ENCODE results near the gene AAK1.
"Not testable (repeated sequence)": the region's sequence is repeated elsewhere in the genome, so short reads cannot be mapped to it uniquely, and the experiment has no call there.

AAK1 gene

GRCh38 chr2:69566669-69567068 lies 76.9 kb downstream of the AAK1 start:
- DNase-seq, result no peak

- DNase-seq, result no peak
Observed at GRCh38 chr2:69565431-69565839, 78.1 kb downstream of the AAK1 start.

GRCh38 chr2:69564604-69565003 lies 78.9 kb downstream of the AAK1 start:
- DNase-seq, result no peak

GRCh38 chr2:69563021-69563420 lies 80.5 kb downstream of the AAK1 start:
- DNase-seq, result no peak

GRCh38 chr2:69561101-69561500 lies 82.4 kb downstream of the AAK1 start:
- no peak for DNase-seq

DNA sequence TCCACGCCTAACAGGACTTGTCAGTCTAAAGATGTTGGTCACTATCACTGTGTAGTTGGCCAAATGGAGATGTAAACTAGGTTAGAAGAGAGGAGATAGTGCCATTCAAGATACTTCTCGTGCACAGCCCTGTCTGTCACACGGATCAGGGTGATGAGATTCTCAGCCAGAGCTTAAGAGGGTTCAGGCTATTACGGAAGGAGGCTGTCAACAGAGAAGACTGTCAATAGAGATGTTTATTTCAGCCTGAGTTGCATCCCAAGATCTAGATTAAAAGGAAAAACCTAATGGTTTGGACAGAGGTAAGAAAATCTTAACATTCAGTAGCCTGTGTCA lies 83.4 kb downstream of the AAK1 start:
- no peak for DNase-seq

DNA sequence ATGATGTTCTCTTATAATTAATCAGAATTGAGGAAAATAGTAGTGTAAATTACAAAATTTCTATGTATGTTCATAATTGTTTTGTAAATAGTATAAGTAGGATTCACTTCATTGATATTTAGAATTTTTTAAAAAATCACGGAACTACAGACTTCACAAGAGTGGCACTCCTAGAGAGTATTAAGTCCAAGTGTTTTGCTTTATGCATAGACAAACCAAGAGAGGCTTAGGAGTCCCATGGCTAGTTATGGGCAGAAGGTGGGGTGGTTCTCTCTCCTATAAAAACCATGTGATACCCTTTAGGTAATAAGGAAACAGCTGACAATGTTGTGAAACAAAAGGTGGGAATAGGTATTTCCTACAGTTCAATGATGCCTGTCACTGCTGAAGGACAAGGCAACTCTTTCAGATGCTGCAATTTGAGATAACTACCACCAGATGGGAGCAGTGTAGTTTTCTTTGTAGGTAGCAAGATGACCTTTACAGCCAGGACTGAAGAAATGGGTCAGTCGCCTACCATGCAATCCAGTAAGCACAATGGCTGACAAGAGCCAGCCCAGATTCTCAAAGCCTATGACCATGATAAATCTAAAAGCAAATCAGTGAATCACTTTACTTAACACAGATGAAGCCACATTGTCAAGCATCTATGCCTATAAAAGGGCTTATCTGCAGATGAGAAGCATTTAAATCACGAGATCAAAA lies 83.9 kb downstream of the AAK1 start:
- DNase-seq, result no peak

- DNase-seq, result no peak
Observed at GRCh38 chr2:69556008-69556407, 87.5 kb downstream of the AAK1 start.

DNA sequence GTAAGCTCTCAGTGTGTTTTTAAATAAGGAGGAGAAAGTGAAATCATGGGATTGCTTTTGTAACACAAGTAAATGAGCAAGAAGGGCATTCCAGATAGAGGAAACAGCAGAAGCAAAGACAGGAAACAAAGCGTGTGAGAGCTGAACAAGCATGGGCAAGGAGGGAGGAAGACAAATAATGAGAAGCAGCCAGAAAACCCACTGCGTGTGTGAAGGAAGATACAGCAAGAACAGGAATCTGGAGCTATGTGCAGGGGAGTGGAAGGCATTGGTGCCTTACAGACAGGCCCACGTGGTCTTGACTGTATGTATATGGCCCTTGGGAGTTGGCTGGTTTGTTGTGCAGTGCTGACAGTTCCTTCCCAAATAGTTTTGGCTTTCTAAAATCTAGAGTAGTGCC lies 88.6 kb downstream of the AAK1 start:
- DNase-seq, result no peak

- no peak for DNase-seq
Observed at GRCh38 chr2:69554568-69554967, 89.0 kb downstream of the AAK1 start.

DNA sequence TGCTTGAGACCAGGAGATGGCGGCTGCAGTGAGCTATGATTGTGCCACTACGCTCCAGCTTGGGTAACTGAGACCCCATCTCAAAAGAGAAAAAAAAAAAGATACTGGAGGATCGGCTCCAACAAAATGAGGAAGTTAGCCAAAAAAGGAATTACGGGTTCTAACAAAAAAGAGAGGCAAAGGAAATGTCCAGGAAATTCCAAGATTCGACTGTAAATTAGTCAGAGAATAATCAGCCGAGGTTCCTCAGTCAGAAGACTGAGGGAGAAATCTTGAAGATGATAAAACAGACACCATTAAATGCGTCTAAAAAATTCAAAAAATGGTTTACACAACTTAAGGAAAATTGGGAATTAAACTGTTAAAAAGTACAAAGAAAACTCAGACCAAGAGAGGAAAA lies 89.5 kb downstream of the AAK1 start:
- DNase-seq, result no peak

DNA sequence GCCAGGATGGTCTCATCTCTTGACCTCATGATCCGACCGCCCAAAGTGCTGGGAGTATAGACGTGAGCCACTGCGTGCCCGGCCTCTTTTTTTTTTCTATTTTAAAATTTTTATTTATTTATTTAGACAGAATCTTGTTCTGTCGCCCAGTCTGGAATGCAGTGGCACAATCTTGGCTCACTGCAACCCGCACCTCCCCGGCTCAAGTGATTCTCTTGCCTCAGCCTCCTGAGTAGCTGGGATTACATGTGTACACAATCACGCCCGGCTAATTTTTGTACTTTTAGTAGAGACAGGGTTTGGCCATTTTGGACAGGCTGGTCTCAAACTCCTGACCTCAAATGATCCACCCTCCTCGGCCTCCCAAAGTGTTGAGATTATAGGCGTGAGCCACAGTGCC lies 93.0 kb downstream of the AAK1 start:
- not testable (repeated sequence) for DNase-seq

DNA sequence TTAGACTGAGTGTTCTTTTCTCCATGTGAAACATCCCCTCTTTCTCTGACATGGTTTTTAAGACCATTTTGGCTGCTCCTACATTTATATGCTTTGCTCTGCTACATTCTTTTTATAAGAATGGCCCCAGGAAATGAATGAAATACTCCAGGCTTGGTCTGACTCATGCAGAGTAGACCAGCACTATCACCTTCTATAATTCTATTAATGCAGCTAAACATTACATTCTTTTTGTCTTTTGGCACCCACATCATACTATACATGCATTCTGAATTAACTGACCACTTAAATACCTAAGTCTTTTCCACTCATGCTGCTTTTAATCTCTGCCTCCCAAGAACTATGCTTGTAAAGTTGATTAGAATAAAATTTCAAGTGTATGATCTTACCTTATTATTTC lies 94.1 kb downstream of the AAK1 start:
- DNase-seq, result no peak

DNA sequence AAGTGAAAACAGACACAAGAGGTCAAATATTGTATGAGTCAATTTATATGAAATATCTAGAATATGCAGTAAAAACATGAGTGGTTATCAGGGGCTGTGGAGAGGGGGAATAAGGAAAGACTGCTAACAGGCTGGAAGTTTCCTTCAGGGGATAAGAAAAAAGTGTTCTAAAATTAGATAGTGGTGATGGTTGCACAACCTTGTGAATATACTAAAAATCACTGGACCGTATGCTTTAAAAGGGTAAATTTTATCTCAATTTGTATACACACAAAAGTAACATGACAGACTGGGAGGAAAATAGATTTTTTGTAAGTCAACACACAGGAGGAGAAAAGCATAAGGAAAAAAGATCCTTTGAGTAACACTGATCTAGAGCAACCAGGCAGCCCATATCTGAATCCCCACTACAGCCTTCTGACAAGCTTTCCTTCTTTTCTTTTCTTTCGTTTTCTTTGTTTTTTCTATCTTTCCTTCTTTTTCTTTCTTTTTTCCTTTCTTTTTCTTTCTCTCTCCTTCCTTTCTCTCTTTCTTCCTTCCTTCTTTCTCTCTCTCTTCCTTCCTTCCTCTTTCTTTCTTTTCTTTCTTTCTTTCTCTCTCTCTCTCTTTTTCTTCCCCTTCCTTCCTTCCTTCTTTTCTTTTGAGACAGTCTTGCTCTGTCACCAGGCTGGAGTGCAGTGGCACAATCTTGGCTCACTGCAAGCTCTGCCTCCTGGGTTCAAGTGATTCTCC lies 95.4 kb downstream of the AAK1 start:
- no peak for DNase-seq

DNA sequence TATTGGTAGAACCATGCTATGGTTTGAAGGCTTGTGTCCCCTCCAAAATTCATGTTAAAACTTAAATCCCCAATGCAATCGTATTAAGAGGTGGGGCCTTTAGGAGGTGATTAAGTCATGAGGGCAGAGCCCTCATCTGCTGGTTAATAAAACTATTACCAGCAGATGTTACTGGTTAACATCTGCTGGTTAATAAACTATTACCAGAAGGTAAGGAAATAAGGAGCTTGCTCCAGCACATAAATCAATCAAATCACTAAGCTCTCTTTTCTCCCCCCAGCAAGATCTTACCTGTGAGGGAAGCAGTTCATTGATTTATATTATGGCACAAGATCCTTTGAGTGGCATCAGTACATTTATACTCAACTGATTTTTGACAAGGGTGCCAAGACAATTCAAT lies 96.9 kb downstream of the AAK1 start:
- no peak for DNase-seq

GRCh38 chr2:69545477-69545932 lies 98.0 kb downstream of the AAK1 start:
- no peak for DNase-seq

GRCh38 chr2:69544951-69545350 lies 98.6 kb downstream of the AAK1 start:
- no peak for DNase-seq

DNA sequence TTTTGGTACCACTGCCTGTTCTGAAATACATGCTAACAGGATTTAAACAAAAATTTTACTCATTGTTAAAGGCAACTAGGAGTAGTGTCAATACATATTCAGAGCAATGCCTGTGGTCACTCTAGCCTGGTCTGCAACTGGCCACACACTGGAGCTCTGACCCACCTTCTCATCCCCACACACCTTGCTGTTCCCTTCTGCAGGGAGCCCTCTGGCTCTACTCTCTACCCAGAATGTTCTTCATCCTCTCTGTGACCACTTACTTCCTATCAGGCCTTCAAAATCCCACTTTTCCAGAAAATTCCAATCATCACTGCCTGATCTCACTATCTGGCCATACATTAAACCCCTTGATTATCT lies 104.0 kb downstream of the AAK1 start:
- no peak for DNase-seq

- no peak for DNase-seq
Observed at GRCh38 chr2:69538872-69539548, 104.5 kb downstream of the AAK1 start.

GRCh38 chr2:69538249-69538648 lies 105.3 kb downstream of the AAK1 start:
- DNase-seq, result no peak

DNA sequence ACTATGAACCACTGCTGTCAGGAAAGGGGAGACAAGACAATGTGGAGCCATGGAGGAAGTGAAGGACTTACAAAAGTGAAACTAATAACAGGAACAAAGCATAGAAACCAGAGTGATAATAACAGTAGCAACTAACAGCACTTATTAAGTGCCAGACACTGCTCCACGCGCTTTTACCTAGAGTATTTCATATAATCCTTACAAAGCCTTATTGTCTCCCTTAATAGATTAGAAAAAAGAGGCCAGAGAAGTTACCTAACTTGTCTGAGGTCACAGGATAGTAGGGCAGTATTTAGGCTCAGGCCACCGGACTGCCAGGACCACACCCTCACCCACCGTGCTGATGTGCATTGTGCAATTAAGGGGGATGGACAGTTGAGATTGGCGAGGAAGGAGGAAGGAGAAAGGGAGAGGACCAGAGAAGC lies 107.7 kb downstream of the AAK1 start:
- no peak for DNase-seq

DNA sequence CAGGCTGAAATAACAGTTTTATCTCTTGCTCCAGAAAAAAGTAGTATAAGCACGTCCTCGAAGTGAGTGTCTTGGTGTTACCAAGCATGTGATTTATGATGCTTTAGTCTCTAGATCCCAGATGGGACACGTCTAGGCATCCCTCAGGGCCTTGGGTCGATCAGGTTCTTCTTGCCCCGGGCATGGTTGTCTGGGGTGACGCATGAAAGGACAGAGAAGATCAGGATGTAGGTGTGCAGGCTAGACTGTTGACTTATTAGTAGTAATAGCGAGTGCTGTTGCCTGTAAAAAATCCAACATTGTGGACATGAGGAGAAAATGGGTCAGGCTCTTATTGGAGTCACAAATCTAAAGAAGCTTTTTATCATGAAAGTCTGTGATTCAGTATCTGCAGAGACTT lies 112.4 kb downstream of the AAK1 start:
- no peak for DNase-seq

DNA sequence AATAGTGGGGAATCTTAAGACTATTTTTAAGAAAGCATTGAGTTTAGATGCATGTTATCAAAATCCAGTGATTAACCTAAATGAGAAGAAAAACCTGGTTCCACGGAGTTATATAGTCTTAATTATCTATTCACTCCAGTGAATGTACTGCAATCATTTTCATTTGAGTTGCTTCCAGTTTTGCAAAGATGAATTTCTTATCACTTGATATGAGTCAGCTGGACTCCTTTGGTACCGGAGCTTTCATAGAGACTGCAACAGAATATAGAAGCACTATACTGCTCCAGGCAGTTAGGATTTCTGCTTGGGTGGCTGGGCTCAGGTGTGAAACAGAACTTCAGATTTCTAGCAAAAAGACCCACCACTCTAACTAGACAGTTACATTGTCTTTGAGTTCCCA lies 114.1 kb downstream of the AAK1 start:
- no peak for DNase-seq

- no peak for DNase-seq
Observed at GRCh38 chr2:69525261-69525660, 118.3 kb downstream of the AAK1 start.
